Nephron (organoid): ENCODE data around the gene TBC1D16.

ENCODE experiments used
- H3K27ac Mint-ChIP-seq, 3 experiments: 2 replicates each; pipeline ENCODE4 v1.8.0; 2020; ENCODE audit warnings: mixed read lengths in 3 of 3, mild to moderate bottlenecking in 2 of 3, moderate library complexity in 1 of 3
- H3K27me3 Mint-ChIP-seq: 2 replicates; pipeline ENCODE4 v1.8.0; 2021; ENCODE audit warnings: low read depth, mild to moderate bottlenecking, moderate library complexity, mixed read lengths
- H3K36me3 Mint-ChIP-seq: 2 replicates; pipeline ENCODE4 v1.8.0; 2020; ENCODE audit warnings: low read depth, mixed read lengths
- H3K4me1 Mint-ChIP-seq: 2 replicates; pipeline ENCODE4 v1.8.0; 2020; ENCODE audit warnings: mixed read lengths
- H3K4me3 Mint-ChIP-seq, 3 experiments: 2 replicates each; pipeline ENCODE4 v1.8.0; 2020; ENCODE audit warnings: mild to moderate bottlenecking in 3 of 3, mixed read lengths in 3 of 3, moderate library complexity in 2 of 3
- H3K9me3 Mint-ChIP-seq: 2 replicates; pipeline ENCODE4 v1.8.0; 2020; ENCODE audit warnings: mixed read lengths
- TF ChIP-seq, protein P1 (sequence below), 3 experiments: fragments of 200-600 bp; sonication (generic); IDR thresholded peaks; one replicate each; pipeline ENCODE4 v1.5.0; 2021; ENCODE audit warnings: antibody characterized with exemption in 3 of 3; ENCODE audit not compliant: unreplicated experiment in 3 of 3

The TBC1D16 gene

DNA sequence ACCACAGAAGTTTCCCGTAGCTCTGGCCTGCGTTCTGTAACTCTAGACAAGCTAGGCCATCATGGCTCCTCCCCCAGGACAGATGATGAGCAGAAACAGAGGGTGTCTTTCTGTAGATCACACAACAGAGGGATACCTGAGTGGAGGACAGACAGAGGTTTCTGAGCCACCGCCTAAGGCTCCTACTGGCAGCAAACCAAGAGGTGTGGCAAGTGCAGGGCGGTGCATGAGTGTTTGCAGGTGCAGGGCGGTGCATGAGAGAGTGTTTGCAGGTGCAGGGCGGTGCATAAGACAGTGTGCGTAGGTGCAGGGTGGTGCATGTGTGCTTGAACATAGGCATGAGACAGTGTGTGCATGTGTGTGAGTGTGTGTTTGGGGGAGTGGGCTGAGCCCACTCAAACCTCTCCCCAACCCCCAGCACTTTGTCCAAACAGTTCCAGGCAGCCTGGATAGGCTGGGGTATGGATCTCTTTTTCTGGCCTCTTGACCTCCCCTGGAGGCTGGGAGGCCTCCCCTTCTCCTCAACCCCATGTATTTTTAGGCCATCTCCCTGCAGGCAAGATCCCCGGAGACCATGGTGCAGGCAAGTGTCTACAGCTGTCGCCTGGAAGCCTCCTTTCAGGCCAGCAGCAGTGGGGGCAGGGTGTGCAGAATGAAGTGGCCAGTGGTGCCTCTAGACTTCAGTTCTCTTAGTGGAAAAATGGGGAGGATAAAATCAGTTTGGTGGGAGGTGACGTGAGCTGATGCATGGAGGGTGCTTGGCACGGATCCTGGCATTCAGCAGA, 143.0 kb downstream of the TBC1D16 start:
- no peak overlapping the region for H3K4me3 Mint-ChIP-seq
- H3K36me3 Mint-ChIP-seq = no peaks in the 10 kb centered on the region

DNA sequence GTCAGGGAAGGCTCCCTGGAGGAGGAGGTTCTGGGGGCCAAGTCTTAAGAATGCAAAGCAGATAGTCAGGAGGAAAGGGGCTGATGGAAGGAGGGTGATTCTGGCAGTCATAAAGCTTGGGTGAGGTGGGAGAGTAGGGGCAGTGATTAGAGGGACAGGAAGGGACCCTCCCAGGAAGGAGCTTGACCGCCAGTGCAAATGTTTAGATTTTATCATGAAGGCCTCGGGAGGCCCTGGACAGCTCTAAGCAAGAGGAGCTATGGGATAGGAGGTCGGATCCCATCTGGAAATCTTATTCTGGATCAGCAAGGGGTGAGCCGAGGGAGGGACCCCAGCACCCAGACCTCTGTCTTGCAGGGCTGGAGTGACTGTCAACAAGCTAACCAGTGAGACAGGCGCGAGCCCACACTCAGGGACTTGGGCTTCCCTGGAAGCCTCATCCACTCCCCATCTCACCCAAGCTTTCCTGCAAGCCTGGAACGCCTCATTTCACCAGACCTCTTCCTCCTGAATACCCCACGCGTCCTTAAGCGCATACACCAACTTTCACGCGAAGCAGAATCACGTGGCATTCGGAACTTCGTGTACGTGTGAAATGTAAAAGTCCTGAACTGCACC, 144.4 kb downstream of the TBC1D16 start:
- peaks cover 22% of the 10 kb centered on the region for H3K27me3 Mint-ChIP-seq
- no peaks in the 10 kb centered on the region for H3K4me1 Mint-ChIP-seq
- TF ChIP-seq, protein P1, sequence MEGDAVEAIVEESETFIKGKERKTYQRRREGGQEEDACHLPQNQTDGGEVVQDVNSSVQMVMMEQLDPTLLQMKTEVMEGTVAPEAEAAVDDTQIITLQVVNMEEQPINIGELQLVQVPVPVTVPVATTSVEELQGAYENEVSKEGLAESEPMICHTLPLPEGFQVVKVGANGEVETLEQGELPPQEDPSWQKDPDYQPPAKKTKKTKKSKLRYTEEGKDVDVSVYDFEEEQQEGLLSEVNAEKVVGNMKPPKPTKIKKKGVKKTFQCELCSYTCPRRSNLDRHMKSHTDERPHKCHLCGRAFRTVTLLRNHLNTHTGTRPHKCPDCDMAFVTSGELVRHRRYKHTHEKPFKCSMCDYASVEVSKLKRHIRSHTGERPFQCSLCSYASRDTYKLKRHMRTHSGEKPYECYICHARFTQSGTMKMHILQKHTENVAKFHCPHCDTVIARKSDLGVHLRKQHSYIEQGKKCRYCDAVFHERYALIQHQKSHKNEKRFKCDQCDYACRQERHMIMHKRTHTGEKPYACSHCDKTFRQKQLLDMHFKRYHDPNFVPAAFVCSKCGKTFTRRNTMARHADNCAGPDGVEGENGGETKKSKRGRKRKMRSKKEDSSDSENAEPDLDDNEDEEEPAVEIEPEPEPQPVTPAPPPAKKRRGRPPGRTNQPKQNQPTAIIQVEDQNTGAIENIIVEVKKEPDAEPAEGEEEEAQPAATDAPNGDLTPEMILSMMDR (IDR thresholded peaks at IDR 0.05; ENCODE audit: unreplicated experiment in 3 of 3) = no peak
- H3K27ac Mint-ChIP-seq = no peak overlapping the region
- H3K4me3 Mint-ChIP-seq = no peak overlapping the region
- H3K36me3 Mint-ChIP-seq = no peaks in the 10 kb centered on the region
- peaks cover 6% of the 10 kb centered on the region for H3K9me3 Mint-ChIP-seq

More for the DNA sequence above, 143.0 kb downstream of the TBC1D16 start:
- TF ChIP-seq, protein P1 (IDR thresholded peaks at IDR 0.05; ENCODE audit: unreplicated experiment in 3 of 3) = no peak
- H3K27me3 Mint-ChIP-seq = peaks cover 25% of the 10 kb centered on the region
- no peaks in the 10 kb centered on the region for H3K4me1 Mint-ChIP-seq
- no peak overlapping the region for H3K27ac Mint-ChIP-seq
- H3K9me3 Mint-ChIP-seq = peaks cover 8% of the 10 kb centered on the region

DNA sequence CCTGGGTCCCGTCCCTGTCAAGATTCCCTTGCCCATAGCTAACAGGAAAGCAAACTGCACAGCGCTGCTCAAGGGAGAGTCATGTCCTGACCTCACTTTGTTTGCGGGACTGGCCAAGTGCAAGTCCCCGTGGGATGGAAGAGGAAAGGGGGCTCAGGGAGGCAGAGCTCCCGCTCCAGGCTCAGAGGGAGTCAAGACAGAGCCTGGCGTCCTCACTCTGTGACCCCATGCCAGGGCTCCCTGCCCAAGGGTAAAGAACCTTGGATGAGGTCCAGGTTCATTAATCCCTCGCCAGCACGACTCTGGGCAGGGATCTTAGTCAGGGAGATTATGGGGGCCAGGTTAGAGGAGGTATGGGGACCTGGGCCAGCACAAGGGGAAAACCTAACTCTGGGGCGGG, 145.0 kb downstream of the TBC1D16 start:
- Mint-ChIP-seq H3K4me3 (no peak overlapping the region), H3K27ac (no peak overlapping the region), H3K36me3 (no peaks in the 10 kb centered on the region), H3K9me3 (peaks cover 6% of the 10 kb centered on the region), H3K27me3 (peaks cover 22% of the 10 kb centered on the region), H3K4me1 (no peaks in the 10 kb centered on the region)
- TF ChIP-seq, protein P1 (IDR thresholded peaks at IDR 0.05; ENCODE audit: unreplicated experiment in 3 of 3) = no peak

DNA sequence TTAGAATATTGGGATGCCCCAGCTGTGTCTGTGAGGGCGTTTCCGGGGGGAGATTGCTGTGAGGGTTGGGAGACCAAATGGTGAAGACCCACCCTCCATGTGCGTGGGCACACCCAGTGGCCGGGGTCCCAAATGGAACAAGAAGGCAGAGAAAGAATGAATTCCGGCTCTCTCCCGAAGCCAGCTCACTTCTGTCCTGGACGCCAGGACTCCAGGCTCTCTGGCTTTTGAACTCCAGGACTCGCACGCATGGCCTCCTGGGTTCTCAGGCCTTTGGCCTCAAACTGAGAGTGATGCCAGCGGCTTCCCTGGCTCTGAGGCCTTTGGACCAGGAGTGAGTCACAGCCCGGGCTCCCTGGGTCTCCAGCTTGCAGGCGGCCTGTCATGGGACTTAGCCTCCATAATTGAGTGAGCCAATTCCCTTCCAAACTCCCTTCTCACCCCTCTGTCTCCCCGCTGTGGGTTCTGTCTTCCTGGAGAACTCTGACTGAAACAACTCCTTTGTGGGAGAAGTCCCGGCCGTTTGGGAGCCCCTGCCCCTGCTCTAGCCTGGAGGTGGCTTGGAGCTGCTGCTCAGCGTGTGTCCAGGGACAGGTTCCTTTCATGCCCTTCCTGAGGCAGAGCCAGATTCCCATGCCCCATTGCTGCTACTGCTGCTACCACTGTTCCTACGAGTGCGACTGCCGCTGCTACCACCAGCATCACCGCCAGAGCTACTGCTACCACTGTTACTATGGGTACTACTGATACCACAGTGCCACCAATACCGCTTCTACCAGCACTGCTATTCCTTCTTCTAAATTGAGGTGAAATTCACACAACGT, 146.6 kb downstream of the TBC1D16 start:
- Mint-ChIP-seq H3K9me3 (peaks cover 6% of the 10 kb centered on the region), H3K36me3 (no peaks in the 10 kb centered on the region)

DNA sequence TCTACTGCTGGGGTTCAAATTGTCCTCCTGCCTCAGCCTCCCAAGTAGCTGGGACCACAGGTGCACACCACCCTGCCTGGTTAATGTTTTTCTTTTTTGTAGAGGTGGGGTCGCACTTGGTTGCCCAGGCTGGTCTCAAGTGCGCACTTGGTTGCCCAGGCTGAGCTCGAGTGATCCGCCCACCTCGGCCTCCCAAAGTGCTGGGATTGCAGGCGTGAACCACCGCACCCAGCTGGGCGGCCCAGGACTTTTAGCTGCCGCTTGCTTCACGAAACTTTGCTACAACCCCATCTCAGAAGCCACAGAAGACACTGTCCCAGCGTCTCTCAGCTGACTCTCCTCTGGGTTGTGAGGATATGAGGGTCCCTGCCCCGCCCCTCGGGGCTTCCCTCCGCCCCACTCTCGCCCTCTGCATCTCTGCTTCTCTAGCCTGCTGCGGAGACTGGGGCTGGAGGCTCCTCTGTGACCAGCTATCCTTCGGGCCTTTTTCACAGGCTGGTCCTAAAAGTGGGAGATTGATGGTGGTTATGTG, 147.6 kb downstream of the TBC1D16 start:
- Mint-ChIP-seq H3K27ac (no peak overlapping the region), H3K4me1 (no peaks in the 10 kb centered on the region), H3K4me3 (no peak overlapping the region), H3K27me3 (peaks cover 30% of the 10 kb centered on the region), H3K36me3 (no peaks in the 10 kb centered on the region), H3K9me3 (peaks cover 6% of the 10 kb centered on the region)
- TF ChIP-seq, protein P1 (IDR thresholded peaks at IDR 0.05; ENCODE audit: unreplicated experiment in 3 of 3) = no peak

More for the DNA sequence above, 146.6 kb downstream of the TBC1D16 start:
- no peak overlapping the region for H3K4me3 Mint-ChIP-seq
- no peaks in the 10 kb centered on the region for H3K4me1 Mint-ChIP-seq
- H3K27ac Mint-ChIP-seq = no peak overlapping the region
- TF ChIP-seq, protein P1 (IDR thresholded peaks at IDR 0.05; ENCODE audit: unreplicated experiment in 3 of 3) = no peak
- H3K27me3 Mint-ChIP-seq = peaks cover 25% of the 10 kb centered on the region
